H1 (cell line): ENCODE results near the gene ATP6V0A4. TPM values are rescaled to one million over a fixed set of nuclear protein-coding genes. Genes with fewer than 3 reads are reported as not detected.

Experiments used
- CTCF ChIA-PET: fragments of 300-600 bp; sonication (Branson Sonifier 250); formaldehyde crosslinking; loops from one replicate; lab custom pipeline; 2021; ENCODE audit not compliant: partially characterized antibody; lab: Charles Lee
- POLR2A ChIA-PET: fragments of 300-600 bp; sonication (Branson Sonifier 250); formaldehyde crosslinking; loops from one replicate; lab custom pipeline; 2021; ENCODE audit warnings: inconsistent platforms; ENCODE audit not compliant: partially characterized antibody; lab: Charles Lee
- DNase-seq, 2 experiments: peaks; one replicate each; pipeline versions ENCODE4 v3.0.0 to v3.0.0-alpha.2; 2010 to 2022; ENCODE audit warnings: low spot score in 2 of 2, low read depth in 1 of 2, mixed read lengths in 1 of 2
- FAIRE-seq: peaks from 2 replicates; lab custom pipeline; 2011; peaks lifted over from hg19 to GRCh38; lab: Jason Lieb, UNC
- H2AFZ ChIP-seq: 2 replicates; pipeline ENCODE4 v1.8.1; 2012; ENCODE audit warnings: low read length, inconsistent platforms
- H2AK5ac ChIP-seq: 2 replicates; pipeline ENCODE4 v1.6.1; 2013; ENCODE audit warnings: low read depth, low read length
- H2BK120ac ChIP-seq: replicated peaks from 2 replicates; pipeline ENCODE3; 2013; ENCODE audit warnings: low read depth, low read length, inconsistent platforms
- H2BK12ac ChIP-seq: 2 replicates; pipeline ENCODE4 v1.6.1; 2013; ENCODE audit warnings: low read depth, low read length
- H2BK15ac ChIP-seq: 2 replicates; pipeline ENCODE4 v1.6.1; 2013; ENCODE audit warnings: low read length
- H2BK20ac ChIP-seq: 2 replicates; pipeline ENCODE4 v1.6.1; 2013; ENCODE audit warnings: low read length
- H2BK5ac ChIP-seq: 2 replicates; pipeline ENCODE4 v1.6.1; 2013; ENCODE audit warnings: low read depth, low read length
- H3K14ac ChIP-seq: 2 replicates; pipeline ENCODE4 v1.6.1; 2013; ENCODE audit warnings: inconsistent platforms; ENCODE audit not compliant: insufficient read length
- H3K18ac ChIP-seq: 2 replicates; pipeline ENCODE4 v1.6.1; 2013; ENCODE audit warnings: low read length; ENCODE audit errors: extremely low read depth
- H3K23ac ChIP-seq: 2 replicates; pipeline ENCODE4 v1.6.1; 2013; ENCODE audit warnings: inconsistent platforms; ENCODE audit not compliant: insufficient read length
- H3K23me2 ChIP-seq: 2 replicates; pipeline ENCODE4 v1.6.1; 2013; ENCODE audit warnings: low read depth, low read length
- H3K27ac ChIP-seq: 2 replicates; pipeline ENCODE4 v1.6.1; 2011; ENCODE audit warnings: low read depth, low read length, inconsistent platforms
- H3K27me3 ChIP-seq, 4 experiments: replicated peaks in 1 of 4; 1 replicate in 1 of 4; 2 replicates in 3 of 4; pipeline versions ENCODE4 v1.6.1 to v1.8.1; 2011 to 2013; ENCODE audit warnings: low read length in 3 of 4, mild to moderate bottlenecking in 3 of 4, inconsistent platforms in 2 of 4, mixed read lengths in 2 of 4, moderate library complexity in 1 of 4; ENCODE audit not compliant: control insufficient read depth in 3 of 4, insufficient read depth in 3 of 4; ENCODE audit errors: extremely low read depth in 1 of 4
- H3K36me3 ChIP-seq, 4 experiments: 2 replicates each; pipeline versions ENCODE4 v1.6.1 to v1.8.1; 2011 to 2013; ENCODE audit warnings: mild to moderate bottlenecking in 4 of 4, low read length in 3 of 4, moderate library complexity in 2 of 4, control low read depth in 1 of 4, inconsistent platforms in 1 of 4; ENCODE audit not compliant: insufficient read depth in 4 of 4, control insufficient read depth in 2 of 4
- H3K4ac ChIP-seq: replicated peaks from 2 replicates; pipeline ENCODE3; 2013; ENCODE audit warnings: low read length, low read depth, mixed read lengths, inconsistent platforms; ENCODE audit not compliant: insufficient read length
- H3K4me1 ChIP-seq, 4 experiments: replicated peaks in 1 of 4; 1 replicate in 1 of 4; 2 replicates in 3 of 4; pipeline versions ENCODE4 v1.6.1 to v1.8.1; 2011 to 2013; ENCODE audit warnings: low read length in 3 of 4, inconsistent platforms in 2 of 4, mixed read lengths in 1 of 4; ENCODE audit not compliant: insufficient read depth in 4 of 4, control insufficient read depth in 3 of 4
- H3K4me2 ChIP-seq, 2 experiments: 2 replicates each; pipeline versions ENCODE4 v1.6.1 to v1.8.1; 2011 to 2013; ENCODE audit warnings: low read depth in 2 of 2, low read length in 2 of 2, control low read depth in 1 of 2, inconsistent platforms in 1 of 2, mild to moderate bottlenecking in 1 of 2; ENCODE audit not compliant: insufficient read depth in 1 of 2
- H3K4me3 ChIP-seq, 4 experiments: fragments of 200-600, 300-600 bp in 1 of 4; sonication (generic), shearing (Covaris generic), sonication (Bioruptor Twin) in 1 of 4; 2 replicates each; pipeline versions ENCODE4 v1.5.1 to v1.8.1; 2011 to 2016; ENCODE audit warnings: low read length in 4 of 4, low read depth in 3 of 4, control low read depth in 2 of 4, inconsistent platforms in 2 of 4, mild to moderate bottlenecking in 2 of 4, mixed read lengths in 1 of 4, moderate library complexity in 1 of 4; ENCODE audit not compliant: insufficient read depth in 2 of 4; ENCODE audit errors: extremely low read depth in 1 of 4
- H3K56ac ChIP-seq: replicated peaks from 2 replicates; pipeline ENCODE3; 2013; ENCODE audit warnings: low read depth, mild to moderate bottlenecking, mixed read lengths, low read length, inconsistent platforms; ENCODE audit not compliant: insufficient read length
- H3K79me1 ChIP-seq: 2 replicates; pipeline ENCODE4 v1.6.1; 2013; ENCODE audit warnings: low read depth, low read length, control low read depth
- H3K79me2 ChIP-seq, 2 experiments: 2 replicates each; pipeline versions ENCODE4 v1.6.1 to v1.8.1; 2012 to 2013; ENCODE audit warnings: low read length in 2 of 2, mild to moderate bottlenecking in 2 of 2, inconsistent platforms in 1 of 2; ENCODE audit not compliant: insufficient read depth in 2 of 2, control insufficient read depth in 1 of 2
- H3K9ac ChIP-seq, 4 experiments: replicated peaks in 1 of 4; 1 replicate in 1 of 4; 2 replicates in 3 of 4; pipeline versions ENCODE4 v1.6.1 to v1.8.1; 2011 to 2013; ENCODE audit warnings: low read depth in 3 of 4, low read length in 3 of 4, control low read depth in 2 of 4, mild to moderate bottlenecking in 2 of 4, moderate library complexity in 2 of 4, inconsistent platforms in 1 of 4; ENCODE audit errors: extremely low read depth in 1 of 4
- H3K9me3 ChIP-seq, 2 experiments: 2 replicates each; pipeline versions ENCODE4 v1.6.1 to v1.8.1; 2012 to 2013; ENCODE audit warnings: mild to moderate bottlenecking in 2 of 2, moderate library complexity in 2 of 2, control low read depth in 1 of 2, inconsistent platforms in 1 of 2, low read depth in 1 of 2, low read length in 1 of 2, mixed read lengths in 1 of 2; ENCODE audit not compliant: insufficient read depth in 2 of 2
- H4K20me1 ChIP-seq, 2 experiments: replicated peaks in 1 of 2; 2 replicates each; pipeline versions ENCODE3 to v1.8.1; 2011 to 2013; ENCODE audit warnings: inconsistent platforms in 2 of 2, low read length in 2 of 2, mild to moderate bottlenecking in 1 of 2; ENCODE audit not compliant: insufficient read depth in 2 of 2, control insufficient read depth in 1 of 2
- H4K5ac ChIP-seq: 2 replicates; pipeline ENCODE4 v1.6.1; 2013; ENCODE audit warnings: low read length, low read depth, mixed read lengths, inconsistent platforms; ENCODE audit not compliant: insufficient read length
- H4K8ac ChIP-seq: 2 replicates; pipeline ENCODE4 v1.8.0; 2013; ENCODE audit warnings: mild to moderate bottlenecking, moderate library complexity, low read length, inconsistent platforms; ENCODE audit not compliant: insufficient read depth; ENCODE audit errors: extremely low read depth
- H4K91ac ChIP-seq: replicated peaks from 2 replicates; pipeline ENCODE3; 2013; ENCODE audit warnings: low read length, mixed read lengths, inconsistent platforms; ENCODE audit not compliant: insufficient read length
- BACH1 ChIP-seq: IDR thresholded peaks from 2 replicates; pipeline ENCODE4 v1.6.1; 2012; ENCODE audit warnings: low read length, improper control_type of control experiment
- EP300 ChIP-seq, 2 experiments: IDR thresholded peaks; 1 replicate in 1 of 2; 2 replicates in 1 of 2; pipeline ENCODE4 v1.6.1; 2011 to 2012; ENCODE audit warnings: low read depth in 2 of 2, low read length in 2 of 2, mild to moderate bottlenecking in 2 of 2, borderline replicate concordance in 1 of 2, inconsistent platforms in 1 of 2, moderate library complexity in 1 of 2
- EZH2 ChIP-seq: fragments of 200-600 bp; sonication (generic); IDR thresholded peaks from 2 replicates; pipeline ENCODE4 v1.7.1; 2012; ENCODE audit warnings: low read depth, mild to moderate bottlenecking, moderate library complexity, low read length, inconsistent platforms; ENCODE audit not compliant: severe bottlenecking
- HDAC2 ChIP-seq, 2 experiments: fragments of 300-600 bp in 1 of 2; sonication (generic) in 1 of 2; IDR thresholded peaks; 2 replicates each; pipeline ENCODE4 v1.6.1; 2011 to 2012; ENCODE audit warnings: low read depth in 2 of 2, low read length in 2 of 2, mild to moderate bottlenecking in 2 of 2, moderate library complexity in 2 of 2, borderline replicate concordance in 1 of 2, inconsistent platforms in 1 of 2
- KDM4A ChIP-seq: IDR thresholded peaks from one replicate; pipeline ENCODE4 v1.7.1; 2012; ENCODE audit warnings: low read depth, mild to moderate bottlenecking, moderate library complexity, low read length, inconsistent platforms; ENCODE audit not compliant: severe bottlenecking
- POLR2A ChIP-seq, 2 experiments: IDR thresholded peaks; 1 replicate in 1 of 2; 2 replicates in 1 of 2; pipeline ENCODE4 v1.6.1; 2011; ENCODE audit warnings: low read depth in 2 of 2, low read length in 2 of 2, mild to moderate bottlenecking in 2 of 2; ENCODE audit errors: control extremely low read depth in 1 of 2
- SIN3A ChIP-seq, 2 experiments: IDR thresholded peaks in 1 of 2; conservative IDR thresholded peaks in 1 of 2; 2 replicates each; pipeline ENCODE4 v1.6.1; 2011 to 2012; ENCODE audit warnings: low read length in 2 of 2, improper control_type of control experiment in 1 of 2, low read depth in 1 of 2, mild to moderate bottlenecking in 1 of 2
- SIX5 ChIP-seq: IDR thresholded peaks from 2 replicates; pipeline ENCODE4 v1.6.1; 2011; ENCODE audit warnings: mild to moderate bottlenecking, low read depth, low read length
- SP2 ChIP-seq: IDR thresholded peaks from 2 replicates; pipeline ENCODE4 v1.6.1; 2012; ENCODE audit warnings: mild to moderate bottlenecking, low read length, inconsistent platforms
- SUZ12 ChIP-seq: fragments of 200-600 bp; sonication (generic); IDR thresholded peaks from 2 replicates; pipeline ENCODE4 v1.6.1; 2012; ENCODE audit warnings: mild to moderate bottlenecking, inconsistent platforms, low read length, moderate library complexity, mixed read lengths
- TBP ChIP-seq: IDR thresholded peaks from 2 replicates; pipeline ENCODE4 v1.6.1; 2011; ENCODE audit warnings: low read depth, low read length, improper control_type of control experiment
- TEAD4 ChIP-seq: IDR thresholded peaks from 2 replicates; pipeline ENCODE4 v1.6.1; 2012; ENCODE audit warnings: low read depth, low read length, inconsistent platforms, mixed read lengths
- USF2 ChIP-seq: IDR thresholded peaks from 2 replicates; pipeline ENCODE4 v1.6.1; 2011; ENCODE audit warnings: low read length, improper control_type of control experiment
- ZNF274 ChIP-seq: IDR thresholded peaks from 2 replicates; pipeline ENCODE4 v1.7.0; 2012; ENCODE audit warnings: low read length, borderline replicate concordance; ENCODE audit errors: extremely low read depth
- WGBS, 2 experiments: shearing (Covaris generic) in 1 of 2; methylation state at CpG; one replicate each; pipeline versions ENCODE4 v1.1.6 to v1.1.7; 2013 to 2015; ENCODE audit warnings: low lambda C conversion rate in 2 of 2, mixed read lengths in 2 of 2, inconsistent platforms in 1 of 2, low coverage in 1 of 2, missing lambda C conversion rate in 1 of 2; ENCODE audit not compliant: insufficient replicate concordance in 2 of 2, insufficient coverage in 1 of 2, insufficient read length in 1 of 2; ENCODE audit errors: extremely low coverage in 1 of 2, missing lambda C conversion rate in 1 of 2; 5-methylcytosine and 5-hydroxymethylcytosine counted together
- polyA plus RNA-seq, 7 experiments: library from polyadenylated mRNA; depleted of rRNA in 3 of 7; stranded (reverse) in 5 of 7; unstranded in 2 of 7; fragments of >200 nt in 5 of 7; fragments of 200-250 nt in 2 of 7; gene quantifications; 1 replicate in 5 of 7; 2 replicates in 1 of 7; 4 replicates in 1 of 7; pipeline versions ENCODE4 v1.2.1 to v1.2.3, GENCODE V29; 2011 to 2013; ENCODE audit warnings: missing spikeins in 2 of 7, mixed read lengths in 2 of 7
- total RNA-seq: library from RNA; stranded (reverse); fragmentation: NEBNext Ultra II Directional; extraction: Animal tissue kit (Norgen Biotek cat#: 25700); gene quantifications from 2 replicates; pipeline ENCODE4 v1.2.1, GENCODE V29; 2021

The ATP6V0A4 gene
- total and polyA plus RNA-seq, 2 of the 8 experiments (the other 6 are each of a cell fraction or from before 2014, with no cell fraction given): 0.47 to 1.6 TPM

GRCh38 chr7:138804618-138805017, 6.6 kb upstream of the ATP6V0A4 start:
- POLR2A ChIA-PET: no interaction called here
- TF ChIP-seq SIX5 (no peak), TEAD4 (no peak), ZNF274 (no peak), BACH1 (no peak), SUZ12 (no peak), SIN3A (conservative IDR thresholded peaks at IDR 0.05 in 1 of 2, IDR thresholded peaks at IDR 0.05 in 1 of 2; ENCODE audit: low read depth in 1 of 2, low read length in 2 of 2) (no peak), SP2 (no peak), EZH2 (no peak), USF2 (no peak), HDAC2 (IDR thresholded peaks at IDR 0.05; ENCODE audit: borderline replicate concordance in 1 of 2, low read depth in 2 of 2, low read length in 2 of 2) (no peak), EP300 (IDR thresholded peaks at IDR 0.05; ENCODE audit: borderline replicate concordance in 1 of 2, low read depth in 2 of 2, low read length in 2 of 2) (no peak), KDM4A (no peak), POLR2A (IDR thresholded peaks at IDR 0.05; ENCODE audit: control extremely low read depth in 1 of 2, low read depth in 2 of 2, low read length in 2 of 2) (no peak), TBP (no peak)

More at GRCh38 chr7:138804618-138805017, 6.6 kb upstream of the ATP6V0A4 start:
- H3K4me1 ChIP-seq: no peaks in the 10 kb centered on the region
- no peak overlapping the region for H2BK12ac ChIP-seq
- H3K14ac ChIP-seq: no peak overlapping the region
- H3K9ac ChIP-seq: no peak overlapping the region
- FAIRE-seq: no peak
- no peak overlapping the region for H2AK5ac ChIP-seq
- no peak overlapping the region for H2BK5ac ChIP-seq
- H3K27ac ChIP-seq: no peak overlapping the region
- H3K9me3 ChIP-seq: no peaks in the 10 kb centered on the region
- no peak overlapping the region for H3K23ac ChIP-seq
- no peaks in the 10 kb centered on the region for H3K79me2 ChIP-seq
- no peak overlapping the region for H4K5ac ChIP-seq
- H3K18ac ChIP-seq: no peak overlapping the region
- H3K23me2 ChIP-seq: no peaks in the 10 kb centered on the region
- no peak overlapping the region for H2AFZ ChIP-seq
- CTCF ChIA-PET: no interaction called here
- no peaks in the 10 kb centered on the region for H3K36me3 ChIP-seq
- no peak overlapping the region for H2BK120ac ChIP-seq
- no peak overlapping the region for H4K91ac ChIP-seq
- H2BK20ac ChIP-seq: no peak overlapping the region
- H4K20me1 ChIP-seq: no peaks in the 10 kb centered on the region
- H3K4me2 ChIP-seq: no peak overlapping the region
- no peaks in the 10 kb centered on the region for H3K79me1 ChIP-seq
- no peak for DNase-seq
- no peak overlapping the region for H2BK15ac ChIP-seq
- no peak overlapping the region for H3K4ac ChIP-seq
- no peak overlapping the region for H4K8ac ChIP-seq
- H3K4me3 ChIP-seq: no peak overlapping the region
- no peaks in the 10 kb centered on the region for H3K27me3 ChIP-seq
- H3K56ac ChIP-seq: no peak overlapping the region
- 93% methylated on average over 1 of the region's 1 CpG; no CpG with 5 or more reads in 1 of the 2 experiments for WGBS, 2 experiments
